HCT116 (cell line): Measurements from ENCODE around the gene SLC5A1.

Experiments
- EGR1 ChIP-seq: IDR thresholded peaks from 2 replicates; pipeline ENCODE4 v1.6.1; 2012; ENCODE audit warnings: low read depth
- POLR2A ChIP-seq: IDR thresholded peaks from 2 replicates; pipeline ENCODE4 v1.7.0; 2011; ENCODE audit warnings: borderline replicate concordance; ENCODE audit not compliant: insufficient read depth, insufficient read length; ENCODE audit errors: extremely low read depth
- POLR2AphosphoS5 ChIP-seq: IDR thresholded peaks from 2 replicates; pipeline ENCODE4 v1.6.1; 2011; ENCODE audit warnings: mild to moderate bottlenecking, low read depth, low read length, moderate library complexity
- TF ChIP-seq, protein P1 (sequence below), 3 experiments: fragments of 200-600 bp in 1 of 3; sonication (generic) in 1 of 3; IDR thresholded peaks in 2 of 3; conservative IDR thresholded peaks in 1 of 3; 2 replicates each; pipeline ENCODE4 v1.5.1; 2012 to 2017; ENCODE audit warnings: low read depth in 2 of 3, low read length in 2 of 3, antibody characterized with exemption in 1 of 3, borderline replicate concordance in 1 of 3, control low read depth in 1 of 3, mild to moderate bottlenecking in 1 of 3, mixed read lengths in 1 of 3, mixed run types in 1 of 3, moderate library complexity in 1 of 3; ENCODE audit not compliant: insufficient read depth in 1 of 3

GRCh38 chr22:32052936-32053791, 10.1 kb downstream of the SLC5A1 start:
- TF ChIP-seq EGR1 = no peak
- TF ChIP-seq POLR2A = no peak
- TF ChIP-seq, protein P1, sequence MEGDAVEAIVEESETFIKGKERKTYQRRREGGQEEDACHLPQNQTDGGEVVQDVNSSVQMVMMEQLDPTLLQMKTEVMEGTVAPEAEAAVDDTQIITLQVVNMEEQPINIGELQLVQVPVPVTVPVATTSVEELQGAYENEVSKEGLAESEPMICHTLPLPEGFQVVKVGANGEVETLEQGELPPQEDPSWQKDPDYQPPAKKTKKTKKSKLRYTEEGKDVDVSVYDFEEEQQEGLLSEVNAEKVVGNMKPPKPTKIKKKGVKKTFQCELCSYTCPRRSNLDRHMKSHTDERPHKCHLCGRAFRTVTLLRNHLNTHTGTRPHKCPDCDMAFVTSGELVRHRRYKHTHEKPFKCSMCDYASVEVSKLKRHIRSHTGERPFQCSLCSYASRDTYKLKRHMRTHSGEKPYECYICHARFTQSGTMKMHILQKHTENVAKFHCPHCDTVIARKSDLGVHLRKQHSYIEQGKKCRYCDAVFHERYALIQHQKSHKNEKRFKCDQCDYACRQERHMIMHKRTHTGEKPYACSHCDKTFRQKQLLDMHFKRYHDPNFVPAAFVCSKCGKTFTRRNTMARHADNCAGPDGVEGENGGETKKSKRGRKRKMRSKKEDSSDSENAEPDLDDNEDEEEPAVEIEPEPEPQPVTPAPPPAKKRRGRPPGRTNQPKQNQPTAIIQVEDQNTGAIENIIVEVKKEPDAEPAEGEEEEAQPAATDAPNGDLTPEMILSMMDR (IDR thresholded peaks at IDR 0.05 in 2 of 3, conservative IDR thresholded peaks at IDR 0.05 in 1 of 3; ENCODE audit: borderline replicate concordance in 1 of 3, insufficient read depth in 1 of 3, low read depth in 2 of 3, low read length in 2 of 3) = no peak
- no peak for TF ChIP-seq POLR2AphosphoS5
